HL-60/S4 treated with phorbol 12-myristate 13-acetate at 8.2 ng/mL for 4 days and 3 days (cell line): ENCODE results near the gene GMPR.
"Not testable (repeated sequence)": the region's sequence is repeated elsewhere in the genome, so short reads cannot be mapped to it uniquely, and the experiment has no call there.

ENCODE experiments used
- in situ Hi-C: fragments of 300-500 bp; cut with MboI; formaldehyde crosslinking; loops from 2 replicates; pipeline ENCODE4 v1.15.0; 2022; ENCODE audit warnings: low sequenced_read_pairs

GMPR gene

GRCh38 chr6:16225062-16225731 lies 13.2 kb upstream of the GMPR start:
- in situ Hi-C loops = not testable (repeated sequence)

DNA sequence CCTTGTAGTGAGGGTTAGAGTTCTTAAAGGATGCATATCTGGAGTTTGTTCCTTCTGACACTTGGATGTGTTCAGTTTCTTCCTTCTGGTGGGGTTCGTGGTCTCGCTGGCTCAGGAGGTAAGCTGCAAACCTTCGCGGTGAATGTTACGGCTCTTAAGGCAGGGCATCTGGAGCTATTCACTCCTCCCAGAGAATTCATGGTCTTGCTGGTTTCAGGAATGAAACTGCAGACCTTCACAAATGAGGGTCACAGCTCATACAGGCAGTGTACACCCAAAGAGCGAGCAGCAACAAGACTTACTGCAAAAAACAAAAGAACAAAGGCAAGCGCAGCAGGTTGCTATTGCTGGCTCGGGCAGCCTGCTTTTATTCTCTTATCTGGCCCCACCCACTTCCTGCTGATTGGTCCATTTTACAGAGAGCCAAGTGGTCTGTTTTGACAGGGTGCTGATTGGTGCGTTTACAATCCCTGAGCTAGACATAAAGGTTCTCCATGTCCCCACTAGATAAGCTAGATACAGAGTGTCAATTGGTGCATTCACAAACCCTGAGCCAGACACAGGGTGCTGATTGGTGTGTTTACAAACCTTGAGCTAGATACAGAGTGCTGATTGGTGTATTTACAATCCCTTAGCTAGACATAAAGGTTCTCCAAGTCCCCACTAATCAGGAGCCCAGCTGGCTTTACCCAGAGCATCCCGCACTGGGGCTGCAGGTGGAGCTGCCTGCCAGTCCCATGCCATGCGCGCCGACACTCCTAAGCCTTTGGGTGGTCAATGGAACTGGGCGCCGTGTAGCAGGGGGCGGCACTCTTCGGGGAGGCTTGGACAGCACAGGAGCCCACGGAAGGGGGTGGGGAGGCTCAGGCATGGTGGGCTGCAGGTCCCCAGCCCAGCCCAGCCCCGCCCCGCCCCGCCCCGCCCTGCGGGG lies 12.0 kb upstream of the GMPR start:
- in situ Hi-C loops = not testable (repeated sequence)

DNA sequence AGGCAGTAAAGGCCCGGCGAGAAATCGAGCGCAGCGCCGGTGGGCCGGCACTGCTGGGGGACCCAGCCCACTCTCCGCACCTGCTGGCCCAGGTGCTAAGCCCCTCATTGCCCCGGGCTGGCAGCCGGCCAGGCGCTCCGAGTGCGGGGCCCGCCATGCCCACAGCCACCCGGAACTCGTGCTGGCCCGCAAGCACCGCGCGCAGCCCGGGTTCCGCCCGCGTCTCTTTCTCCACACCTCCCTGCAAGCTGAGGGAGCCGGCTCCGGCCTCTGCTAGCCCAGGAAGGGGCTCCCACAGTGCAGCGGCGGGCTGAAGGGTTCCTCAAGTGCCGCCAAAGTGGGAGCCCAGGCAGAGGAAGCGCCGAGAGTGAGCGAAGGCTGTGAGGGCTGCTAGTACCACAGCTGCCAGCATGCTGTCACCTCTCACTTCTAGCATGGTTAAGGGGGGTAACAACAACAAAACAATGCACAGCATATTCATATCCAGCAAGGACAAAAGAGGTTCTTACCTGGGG lies 11.3 kb upstream of the GMPR start:
- in situ Hi-C loops = no loop called here

GRCh38 chr6:16227605-16228004 lies 10.8 kb upstream of the GMPR start:
- in situ Hi-C loops = no loop called here

GRCh38 chr6:16228043-16228442 lies 10.3 kb upstream of the GMPR start:
- in situ Hi-C loops = no loop called here

- in situ Hi-C loops = no loop called here
Measured at GRCh38 chr6:16228709-16229665, 9.4 kb upstream of the GMPR start.

DNA sequence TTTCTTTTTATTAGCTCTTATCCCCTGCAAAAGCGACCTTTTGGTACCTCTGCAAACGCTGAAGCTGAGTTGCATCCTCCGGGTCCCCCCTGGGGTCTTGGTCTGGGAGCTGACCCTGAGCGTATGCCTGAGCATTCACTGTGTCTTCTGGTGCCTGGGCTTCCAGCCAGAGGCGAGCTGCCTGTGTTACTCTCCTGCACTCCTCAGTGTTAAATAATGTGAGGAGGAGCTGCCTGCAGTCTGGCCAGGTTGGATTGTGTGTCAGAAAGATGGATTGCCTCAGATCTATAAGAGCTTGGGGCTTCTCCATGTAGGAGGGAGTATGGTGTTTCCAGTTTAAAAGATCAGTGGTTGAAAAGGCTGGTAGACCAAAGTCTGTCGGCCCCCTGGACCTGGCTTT lies 8.7 kb upstream of the GMPR start:
- in situ Hi-C loops = no loop called here

DNA sequence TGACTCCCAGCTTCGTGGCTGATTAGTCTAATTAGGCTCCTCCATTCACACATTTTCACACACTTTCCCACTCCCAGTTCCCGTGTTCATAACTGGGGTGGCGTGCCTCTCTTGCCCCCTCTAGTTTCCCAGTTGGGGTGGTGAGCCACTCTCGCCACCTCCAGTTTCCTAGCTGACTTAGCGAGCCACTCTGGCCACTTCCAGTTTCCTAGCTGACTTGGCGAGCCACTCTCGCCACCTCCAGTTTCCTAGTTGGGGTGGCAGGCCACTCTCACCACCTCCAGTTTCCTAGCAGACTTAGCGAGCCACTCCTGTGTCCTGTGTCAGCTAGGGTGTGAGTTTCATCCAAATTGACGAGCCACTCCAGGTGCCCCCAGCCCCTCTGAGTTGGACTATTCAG lies 7.4 kb upstream of the GMPR start:
- in situ Hi-C loops = no loop called here

- in situ Hi-C loops = no loop called here
Measured at GRCh38 chr6:16232086-16232485, 6.3 kb upstream of the GMPR start.

DNA sequence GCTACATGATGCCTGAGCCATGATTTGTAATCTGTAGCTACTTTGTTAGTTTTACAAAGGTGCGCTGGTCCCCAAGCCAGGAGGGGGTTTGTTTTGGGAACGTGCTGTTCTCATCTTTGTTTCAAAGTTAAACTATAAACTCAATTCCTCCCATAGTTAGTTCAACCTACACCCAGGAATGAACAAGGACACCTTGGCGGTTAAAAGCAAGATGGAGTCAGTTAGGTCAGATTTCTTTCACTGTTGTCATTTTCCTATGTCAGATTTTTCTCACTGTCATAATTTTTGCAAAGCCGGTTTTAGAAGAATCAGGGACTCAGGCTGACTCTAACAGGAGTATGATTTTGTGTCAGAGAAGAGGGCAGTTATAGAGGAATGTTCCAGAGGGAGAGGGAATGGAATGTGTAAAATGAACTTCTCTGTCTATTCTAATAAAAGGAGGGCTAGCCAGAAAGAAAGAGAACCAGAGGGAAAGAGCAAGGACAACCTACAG lies 2.3 kb upstream of the GMPR start:
- in situ Hi-C loops = no loop called here

DNA sequence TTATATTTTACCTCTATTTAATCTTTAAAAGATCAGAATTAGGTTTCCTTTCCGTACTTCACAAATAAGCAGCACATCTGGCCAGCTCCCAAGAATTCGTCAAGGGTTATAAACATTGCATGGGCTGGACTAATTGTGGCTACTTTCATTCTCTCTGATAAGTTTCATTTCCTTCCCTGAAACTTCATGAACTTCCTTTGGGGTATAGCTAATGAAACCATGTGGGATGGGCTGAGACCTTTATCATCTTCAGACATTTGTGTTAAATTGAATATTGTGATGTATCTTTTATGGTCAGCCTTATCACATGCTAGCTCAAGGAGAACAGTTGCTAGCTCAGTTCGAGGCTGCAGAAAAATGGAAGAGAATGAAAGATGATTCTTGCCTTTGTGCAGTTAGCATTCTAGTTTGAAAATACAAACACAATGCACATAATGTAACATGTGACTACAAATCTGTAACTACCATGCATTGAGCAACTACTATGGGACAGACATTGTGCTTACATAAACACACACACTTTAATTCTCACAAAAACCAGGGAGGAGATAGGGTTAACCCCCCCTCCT lies 1.7 kb upstream of the GMPR start:
- in situ Hi-C loops = no loop called here

DNA sequence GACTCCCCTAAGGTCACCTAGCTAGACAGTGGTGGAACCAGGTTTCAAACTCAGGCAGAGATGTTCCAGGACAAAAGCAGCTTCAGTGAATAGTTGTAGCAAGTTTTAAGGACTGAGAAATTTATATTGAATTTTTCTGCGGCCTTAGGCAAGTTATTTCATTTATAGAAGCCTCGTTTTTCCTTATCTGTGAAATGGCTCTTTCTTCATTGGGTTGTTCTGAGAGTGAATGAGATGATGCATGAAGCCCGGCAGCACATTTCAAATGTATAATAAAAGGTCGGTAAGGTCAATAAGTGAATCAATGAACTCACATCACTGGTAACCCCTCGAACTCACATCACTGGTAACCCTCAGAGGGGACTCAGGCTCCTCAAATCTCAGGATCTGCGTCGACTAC lies 1.1 kb upstream of the GMPR start:
- in situ Hi-C loops = no loop called here

DNA sequence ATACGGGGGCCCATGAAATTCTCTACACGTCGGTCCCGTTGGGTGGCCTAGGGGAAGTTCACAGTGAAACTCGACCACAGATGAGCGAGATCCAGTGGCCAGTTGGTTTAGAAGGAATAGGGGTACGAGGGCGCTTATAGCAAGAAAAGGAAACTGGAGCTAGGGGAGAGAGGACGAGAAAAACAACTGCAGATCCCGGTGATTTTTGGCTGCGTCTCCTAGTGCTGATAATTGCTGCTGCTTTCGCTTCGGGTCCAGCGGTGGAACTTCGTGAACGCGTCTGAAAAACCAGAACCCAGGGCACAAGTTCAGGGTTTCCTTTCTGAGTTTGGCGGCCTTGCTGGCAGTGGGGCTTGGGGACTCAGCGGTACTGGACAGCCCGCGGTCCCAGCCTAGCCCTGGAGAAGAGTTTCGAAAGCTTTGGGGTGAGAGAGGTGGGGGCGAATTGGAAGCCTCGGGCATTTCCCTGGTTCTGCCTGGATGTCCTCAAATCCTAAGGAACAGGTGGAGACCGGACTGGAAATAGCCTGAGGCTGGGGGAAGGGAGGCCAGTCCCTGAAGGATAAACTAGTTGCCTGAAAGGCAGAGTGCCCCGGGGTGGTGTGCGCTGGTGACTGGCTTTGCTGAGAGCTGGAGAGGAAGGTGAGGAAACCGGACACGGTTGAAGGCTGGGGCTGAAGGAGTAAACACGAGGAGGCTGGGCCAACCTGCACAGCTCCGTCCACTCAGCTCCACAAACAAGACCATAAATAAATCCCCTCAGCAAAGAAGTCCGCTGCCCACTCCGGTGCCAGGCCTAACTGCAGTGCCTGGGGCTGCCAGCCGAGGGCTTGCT lies 793 bp downstream of the GMPR start:
- in situ Hi-C loops = no loop called here

- in situ Hi-C loops = no loop called here
Measured at GRCh38 chr6:16239798-16240123, 1.4 kb downstream of the GMPR start.

GRCh38 chr6:16240589-16241320 lies 2.4 kb downstream of the GMPR start:
- in situ Hi-C loops = no loop called here

GRCh38 chr6:16241321-16241689 lies 2.9 kb downstream of the GMPR start:
- in situ Hi-C loops = no loop called here

DNA sequence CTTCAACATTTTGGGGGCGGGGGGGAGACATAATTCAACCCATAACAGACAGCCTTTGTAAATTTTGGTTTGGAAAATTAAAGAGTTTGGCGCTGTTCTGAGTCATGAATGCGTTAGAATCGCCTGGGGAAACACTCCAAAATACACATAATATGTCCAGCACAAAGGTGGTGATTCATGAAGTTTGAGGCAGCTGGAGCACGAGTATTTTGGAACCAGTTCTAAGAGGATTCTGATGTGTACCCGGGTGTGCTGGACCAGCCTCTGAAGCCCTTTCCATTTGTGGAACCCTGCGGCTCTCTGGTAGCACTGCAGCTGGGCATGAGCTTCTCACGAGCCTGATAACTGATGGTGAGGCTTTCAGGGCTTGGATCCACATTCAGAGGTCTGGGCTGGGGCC lies 4.7 kb downstream of the GMPR start:
- in situ Hi-C loops = no loop called here

DNA sequence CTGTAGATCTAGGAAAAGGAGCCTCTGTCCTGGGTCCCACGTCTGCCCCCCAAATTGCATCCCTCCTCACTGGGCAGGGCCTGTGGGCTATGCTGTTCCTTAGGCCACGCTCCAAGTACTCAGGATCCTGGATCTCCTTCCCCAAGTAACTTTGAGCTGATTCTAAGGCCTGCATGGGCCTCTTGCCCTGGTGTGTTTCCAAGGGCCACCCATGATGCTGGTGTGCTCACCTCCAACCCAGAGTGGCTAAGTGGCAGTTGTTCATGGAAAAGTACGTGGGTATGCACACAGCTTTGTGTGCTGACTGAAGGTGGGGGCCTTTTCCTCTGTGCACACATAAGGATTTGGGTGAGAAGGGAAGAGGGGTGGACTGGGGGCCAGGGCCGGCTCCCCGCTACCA lies 5.3 kb downstream of the GMPR start:
- in situ Hi-C loops = no loop called here

GRCh38 chr6:16244446-16244845 lies 6.1 kb downstream of the GMPR start:
- in situ Hi-C loops = no loop called here
